Left ventricle myocardium inferior (tissue), 1 donor: ENCODE results near the gene SLC36A1. TPM values are rescaled to one million over a fixed set of nuclear protein-coding genes. Genes with fewer than 3 reads are reported as not detected.

ENCODE experiments used
- DNase-seq: peaks from one replicate; pipeline ENCODE4 v3.0.0-alpha.2; 2020
- H3K27ac ChIP-seq: fragments of 200-600 bp; replicated peaks from 2 replicates; pipeline ENCODE4 v1.8.0; 2021
- H3K27me3 ChIP-seq: fragments of 200-600 bp; 2 replicates; pipeline ENCODE4 v1.8.0; 2021; ENCODE audit warnings: low read depth
- H3K36me3 ChIP-seq: fragments of 200-600 bp; 2 replicates; pipeline ENCODE4 v1.8.0; 2021
- H3K4me1 ChIP-seq: fragments of 200-600 bp; 2 replicates; pipeline ENCODE4 v1.8.0; 2021
- H3K4me3 ChIP-seq: fragments of 200-600 bp; 2 replicates; pipeline ENCODE4 v1.8.0; 2021; ENCODE audit warnings: mild to moderate bottlenecking, moderate library complexity
- H3K9me3 ChIP-seq: fragments of 200-600 bp; replicated peaks from 2 replicates; pipeline ENCODE4 v1.8.0; 2021
- CTCF ChIP-seq: fragments of 200-600 bp; IDR thresholded peaks from 2 replicates; pipeline ENCODE4 v1.8.0; 2021; ENCODE audit warnings: antibody characterized with exemption, mild to moderate bottlenecking, borderline replicate concordance
- intact Hi-C: fragments of 100-400 bp; cut with micrococcal nuclease; formaldehyde crosslinking; loops from one replicate; pipeline ENCODE4 v1.11.0; 2022
- total RNA-seq: library from RNA; stranded (reverse); fragmentation: NEBNext Ultra II Directional; extraction: Animal tissue kit (Norgen Biotek cat#: 25700); gene quantifications from one replicate; pipeline ENCODE4 v1.2.1, GENCODE V29; 2021
- donor health status: DM: no; HTN: yes; CAD: no; lungs with severe emphysema.

The SLC36A1 gene
- total RNA-seq, 1 donor from 2014 or later, result 3.1 TPM

- intact Hi-C loops, result loop anchor here (5.0 kb wide), 1 partner anchor 129 kb away; no protein-coding TSS in a partner anchor
Measured at GRCh38 chr5:151523335-151523734, 75.9 kb downstream of the SLC36A1 start.

GRCh38 chr5:151528153-151528552 lies 80.8 kb downstream of the SLC36A1 start:
- H3K4me1 ChIP-seq, result no peaks in the 10 kb centered on the region
- H3K4me3 ChIP-seq, result no peak overlapping the region
- no peak overlapping the region for H3K27ac ChIP-seq
- no peaks in the 10 kb centered on the region for H3K36me3 ChIP-seq
- H3K9me3 ChIP-seq, result no peaks in the 10 kb centered on the region
- DNase-seq, result no peak
- intact Hi-C loops, result no loop called here
- no peak for TF ChIP-seq CTCF
- no peaks in the 10 kb centered on the region for H3K27me3 ChIP-seq

More at GRCh38 chr5:151523335-151523734, 75.9 kb downstream of the SLC36A1 start:
- no peaks in the 10 kb centered on the region for H3K4me1 ChIP-seq
- no peaks in the 10 kb centered on the region for H3K36me3 ChIP-seq
- H3K27me3 ChIP-seq, result no peaks in the 10 kb centered on the region
- no peak for DNase-seq
- H3K9me3 ChIP-seq, result no peaks in the 10 kb centered on the region
- peak; percentile 44 for TF ChIP-seq CTCF
- H3K4me3 ChIP-seq, result no peak overlapping the region
- H3K27ac ChIP-seq, result no peak overlapping the region

- no peaks in the 10 kb centered on the region for H3K9me3 ChIP-seq
- no peak overlapping the region for H3K27ac ChIP-seq
- H3K36me3 ChIP-seq, result no peaks in the 10 kb centered on the region
- no peaks in the 10 kb centered on the region for H3K4me1 ChIP-seq
- intact Hi-C loops, result no loop called here
- no peaks in the 10 kb centered on the region for H3K27me3 ChIP-seq
- no peak for DNase-seq
- no peak overlapping the region for H3K4me3 ChIP-seq
- TF ChIP-seq CTCF, result no peak
Measured at GRCh38 chr5:151528996-151529395, 81.6 kb downstream of the SLC36A1 start.

- intact Hi-C loops, result no loop called here
- Histone ChIP-seq H3K27ac (no peak overlapping the region), H3K4me1 (no peaks in the 10 kb centered on the region), H3K9me3 (no peaks in the 10 kb centered on the region), H3K27me3 (no peaks in the 10 kb centered on the region), H3K4me3 (no peak overlapping the region), H3K36me3 (no peaks in the 10 kb centered on the region)
- TF ChIP-seq CTCF, result no peak
- no peak for DNase-seq
Measured at GRCh38 chr5:151531581-151531980, 84.2 kb downstream of the SLC36A1 start.

- Histone ChIP-seq H3K4me3 (no peak overlapping the region), H3K4me1 (no peaks in the 10 kb centered on the region), H3K36me3 (no peaks in the 10 kb centered on the region), H3K27me3 (no peaks in the 10 kb centered on the region), H3K27ac (no peak overlapping the region), H3K9me3 (no peaks in the 10 kb centered on the region)
- no peak for DNase-seq
- intact Hi-C loops, result no loop called here
- no peak for TF ChIP-seq CTCF
Measured at GRCh38 chr5:151532416-151532815, 85.0 kb downstream of the SLC36A1 start.

- no peaks in the 10 kb centered on the region for H3K36me3 ChIP-seq
- H3K9me3 ChIP-seq, result no peaks in the 10 kb centered on the region
- no peaks in the 10 kb centered on the region for H3K4me1 ChIP-seq
- H3K27ac ChIP-seq, result no peak overlapping the region
- DNase-seq, result no peak
- no peak for TF ChIP-seq CTCF
- intact Hi-C loops, result no loop called here
- no peaks in the 10 kb centered on the region for H3K27me3 ChIP-seq
- no peak overlapping the region for H3K4me3 ChIP-seq
Measured at GRCh38 chr5:151534350-151534749, 86.9 kb downstream of the SLC36A1 start.
